Stimulated activated CD8-positive, alpha-beta memory T cell treated with anti-CD3 and anti-CD28 coated beads, Interleukin-4, amount 100 ng/mL, for 4 hours (primary cell): Measurements from ENCODE around the gene VDAC1.

Experiments
- DNase-seq, 2 donors: peaks; one replicate each; pipeline ENCODE4 v3.0.0-alpha.2; 2020; ENCODE audit warnings: low read depth in 2 of 2, low spot score in 1 of 2

VDAC1 gene

DNA sequence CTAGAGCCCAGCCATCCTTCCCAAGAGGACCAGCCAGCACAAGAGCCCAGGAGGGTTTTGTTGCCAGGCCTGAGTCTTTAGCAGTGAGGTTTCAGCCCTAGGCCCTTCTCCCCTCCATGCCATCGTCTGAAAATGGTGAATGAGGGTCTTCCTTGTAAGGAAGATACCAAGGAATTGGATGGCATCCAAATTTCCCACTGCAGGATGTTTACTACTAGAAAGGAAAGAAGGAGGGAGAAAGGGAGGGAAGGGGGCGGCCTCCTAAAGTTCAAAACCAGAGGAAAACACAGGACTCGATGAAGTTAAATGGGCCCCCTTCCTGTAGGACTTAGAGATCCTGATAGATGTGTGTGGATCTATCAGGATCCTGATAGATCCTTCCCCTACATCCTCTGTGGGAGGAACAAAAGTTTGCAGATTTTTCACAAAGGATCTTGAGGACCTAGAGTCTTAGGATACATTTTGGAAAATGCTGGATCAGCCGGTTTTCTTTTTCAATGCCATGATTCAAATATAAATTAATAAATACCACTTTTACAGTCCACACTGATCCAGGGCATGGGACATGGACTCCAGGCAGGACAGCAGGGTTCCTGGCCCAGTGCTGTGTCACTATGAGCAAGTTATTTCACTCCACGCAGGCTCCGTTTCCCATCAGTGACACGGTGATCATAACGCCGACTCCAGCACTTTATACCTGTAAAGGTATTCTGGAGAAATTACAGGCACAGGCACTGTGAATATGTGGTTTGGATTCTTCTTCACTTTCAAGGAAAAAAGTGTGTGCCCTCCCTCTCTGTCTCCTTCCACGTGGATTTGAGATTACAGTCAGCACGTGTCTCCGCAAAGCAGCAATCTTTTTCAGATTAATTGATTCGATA, 77.2 kb downstream of the VDAC1 start:
- DNase-seq, result no peak

DNA sequence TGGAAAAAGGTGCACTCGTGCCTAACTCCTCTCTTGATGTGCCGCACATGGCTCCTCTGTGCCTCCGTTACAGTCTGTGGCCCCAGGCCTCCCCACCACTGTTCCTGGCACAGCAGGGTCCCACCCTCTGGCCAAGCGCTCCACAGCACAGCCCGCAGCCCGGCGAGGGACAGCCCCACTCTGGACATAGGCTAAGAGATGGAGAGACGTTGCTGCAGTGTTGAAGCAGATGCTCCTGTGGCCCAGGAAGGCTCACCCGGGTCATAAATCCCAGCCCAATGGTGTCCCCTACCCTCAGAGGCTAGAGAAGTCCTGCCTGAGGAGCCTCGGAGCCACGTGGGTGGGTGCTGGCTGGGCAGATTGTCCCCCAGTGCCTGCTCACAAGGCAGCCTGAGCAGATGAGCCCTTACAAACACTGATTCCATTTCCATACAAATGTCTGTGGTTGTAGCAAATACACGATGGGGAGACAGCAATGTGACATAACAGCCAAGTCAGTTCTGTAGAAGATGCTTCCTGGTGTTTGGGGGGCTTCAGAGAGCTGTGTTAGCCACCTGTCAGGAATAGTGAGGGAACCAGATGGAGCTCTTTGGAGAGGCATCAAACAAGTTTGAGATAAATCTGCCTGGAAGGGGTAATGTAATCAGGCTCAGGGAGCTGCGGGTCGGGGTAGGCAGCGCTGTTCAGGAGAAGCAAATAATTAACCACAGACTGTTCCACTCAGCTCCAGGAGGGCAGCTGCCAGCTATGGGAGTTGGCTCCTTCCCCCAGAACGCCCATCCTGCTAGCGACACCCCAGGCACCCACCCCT, 78.1 kb downstream of the VDAC1 start:
- DNase-seq, result no peak

- DNase-seq, result no peak
Measured at GRCh38 chr5:133925866-133926488, 78.8 kb downstream of the VDAC1 start.

GRCh38 chr5:133925269-133925668, 79.5 kb downstream of the VDAC1 start:
- no peak for DNase-seq

- no peak for DNase-seq
Measured at GRCh38 chr5:133924221-133924920, 80.4 kb downstream of the VDAC1 start.

DNA sequence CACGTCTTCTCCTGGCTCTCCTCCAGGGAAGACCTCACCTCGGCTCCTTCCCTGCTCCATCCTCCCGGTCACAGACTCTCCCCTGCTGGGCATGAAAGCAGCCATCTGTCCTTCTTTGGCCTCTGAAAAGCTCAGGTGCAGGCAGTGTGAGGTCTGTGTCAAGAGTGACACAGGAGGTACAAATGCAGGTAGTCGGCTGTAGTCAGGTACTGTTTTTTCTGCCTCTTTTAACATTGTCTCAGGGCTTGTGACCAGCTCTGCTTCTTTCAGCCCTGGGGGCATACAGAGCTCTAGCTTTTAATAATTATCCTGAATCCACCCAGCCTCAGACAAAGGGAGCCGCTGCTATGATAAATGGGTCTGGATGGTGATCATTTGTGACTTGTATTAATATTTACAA, 82.8 kb downstream of the VDAC1 start:
- no peak for DNase-seq
